Bronchial epithelial cell (primary cell): ENCODE data around the gene PLIN4. TPM values are rescaled to one million over a fixed set of nuclear protein-coding genes. Genes with fewer than 3 reads are reported as not detected.
A peak's percentile ranks its signal among the peaks of the same experiment; 100 is the strongest.
"Not testable (repeated sequence)": the region's sequence is repeated elsewhere in the genome, so short reads cannot be mapped to it uniquely, and the experiment has no call there.

Experiments used
- DNase-seq: peaks from one replicate; pipeline ENCODE4 v3.0.0-alpha.2; 2010; ENCODE audit warnings: low read depth
- FAIRE-seq: peaks from 2 replicates; lab custom pipeline; 2011; peaks lifted over from hg19 to GRCh38; lab: Jason Lieb, UNC
- H3K27me3 ChIP-seq: 2 replicates; pipeline ENCODE4 v1.5.1; 2011; ENCODE audit warnings: low read length; ENCODE audit not compliant: control insufficient read depth, insufficient read depth
- H3K36me3 ChIP-seq: 2 replicates; pipeline ENCODE4 v1.5.1; 2011; ENCODE audit warnings: low read length; ENCODE audit not compliant: control insufficient read depth, insufficient read depth
- H3K4me3 ChIP-seq: 2 replicates; pipeline ENCODE4 v1.5.1; 2011; ENCODE audit warnings: mild to moderate bottlenecking, low read depth, low read length, control low read depth
- total RNA-seq: library from RNA; depleted of rRNA; stranded (reverse); fragments of >200 nt; gene quantifications from 2 replicates; pipeline ENCODE4 v1.2.1, GENCODE V29; 2014
- TF ChIP-seq, protein P1 (sequence below): IDR thresholded peaks from 2 replicates; pipeline ENCODE4 v1.5.1; 2011; ENCODE audit warnings: mild to moderate bottlenecking, moderate library complexity, low read length, control low read depth, inconsistent platforms; ENCODE audit not compliant: insufficient read depth, severe bottlenecking

Gene PLIN4
- total RNA-seq, 1 donor from 2014 or later = 4.7 TPM

DNA sequence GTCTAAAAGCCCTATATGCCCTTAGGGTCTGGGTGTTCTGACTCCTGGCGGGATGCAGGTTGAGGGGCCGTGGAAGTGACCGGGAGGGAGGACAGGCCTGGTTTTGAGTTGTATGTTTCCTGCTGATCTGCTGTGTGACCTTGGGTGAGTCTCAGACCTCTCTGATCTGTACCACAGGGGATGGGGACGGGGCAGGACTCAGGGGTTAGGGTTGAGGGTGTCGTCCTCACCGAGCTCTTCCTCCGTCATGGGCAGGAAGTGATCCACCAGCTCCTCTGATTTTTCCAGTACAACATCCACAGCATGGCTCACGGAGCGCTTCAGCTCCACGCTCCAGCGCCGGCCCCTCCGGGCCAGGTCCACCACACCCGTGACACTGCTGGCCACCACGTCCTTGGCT lies 10.6 kb upstream of the PLIN4 start:
- Histone ChIP-seq H3K27me3 (no peaks in the 10 kb centered on the region), H3K4me3 (no peak overlapping the region), H3K36me3 (no peaks in the 10 kb centered on the region)
- no peak for FAIRE-seq
- TF ChIP-seq, protein P1, sequence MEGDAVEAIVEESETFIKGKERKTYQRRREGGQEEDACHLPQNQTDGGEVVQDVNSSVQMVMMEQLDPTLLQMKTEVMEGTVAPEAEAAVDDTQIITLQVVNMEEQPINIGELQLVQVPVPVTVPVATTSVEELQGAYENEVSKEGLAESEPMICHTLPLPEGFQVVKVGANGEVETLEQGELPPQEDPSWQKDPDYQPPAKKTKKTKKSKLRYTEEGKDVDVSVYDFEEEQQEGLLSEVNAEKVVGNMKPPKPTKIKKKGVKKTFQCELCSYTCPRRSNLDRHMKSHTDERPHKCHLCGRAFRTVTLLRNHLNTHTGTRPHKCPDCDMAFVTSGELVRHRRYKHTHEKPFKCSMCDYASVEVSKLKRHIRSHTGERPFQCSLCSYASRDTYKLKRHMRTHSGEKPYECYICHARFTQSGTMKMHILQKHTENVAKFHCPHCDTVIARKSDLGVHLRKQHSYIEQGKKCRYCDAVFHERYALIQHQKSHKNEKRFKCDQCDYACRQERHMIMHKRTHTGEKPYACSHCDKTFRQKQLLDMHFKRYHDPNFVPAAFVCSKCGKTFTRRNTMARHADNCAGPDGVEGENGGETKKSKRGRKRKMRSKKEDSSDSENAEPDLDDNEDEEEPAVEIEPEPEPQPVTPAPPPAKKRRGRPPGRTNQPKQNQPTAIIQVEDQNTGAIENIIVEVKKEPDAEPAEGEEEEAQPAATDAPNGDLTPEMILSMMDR = no peak
- DNase-seq = no peak

DNA sequence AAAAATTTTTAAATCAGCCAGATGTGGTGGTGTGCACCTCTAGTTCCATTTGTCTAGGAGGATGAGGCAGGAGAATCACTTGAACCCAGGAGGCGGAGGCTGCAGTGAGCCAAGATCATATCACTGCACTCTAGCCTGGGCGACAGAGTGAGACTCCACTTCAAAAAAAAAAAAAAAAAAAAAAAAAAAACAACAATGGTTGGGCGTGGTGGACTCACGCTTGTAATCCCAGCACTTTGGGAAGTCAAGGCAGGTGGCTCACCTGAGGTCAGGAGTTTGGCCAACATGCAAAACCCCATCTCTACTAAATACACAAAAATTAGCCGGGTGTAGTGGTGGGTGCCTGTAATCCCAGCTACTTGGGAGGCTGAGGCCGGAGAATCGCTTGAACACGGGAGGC lies 9.1 kb upstream of the PLIN4 start:
- not testable (repeated sequence) for H3K36me3 ChIP-seq, H3K4me3 ChIP-seq, H3K27me3 ChIP-seq, DNase-seq, FAIRE-seq

DNA sequence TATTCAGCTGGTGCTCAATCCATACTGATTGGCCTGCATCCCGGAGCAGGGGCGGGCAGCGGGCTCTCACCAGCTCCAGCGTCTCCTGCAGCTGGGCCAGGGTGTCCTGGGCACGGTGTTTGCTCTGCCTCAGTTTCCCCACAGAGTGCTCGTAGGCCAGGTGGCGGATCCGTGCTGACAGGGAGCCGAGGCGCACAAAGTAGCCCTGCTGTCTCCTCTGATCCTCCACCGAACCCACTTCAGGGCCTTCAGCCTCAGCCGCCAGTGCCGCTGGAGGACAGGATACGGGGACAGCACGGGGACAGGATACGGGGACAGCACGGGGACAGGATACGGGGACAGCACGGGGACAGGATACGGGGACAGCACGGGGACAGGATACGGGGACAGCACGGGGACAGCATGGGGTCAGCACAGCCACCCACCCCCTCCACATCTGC lies 7.3 kb upstream of the PLIN4 start:
- H3K27me3 ChIP-seq = no peaks in the 10 kb centered on the region
- H3K36me3 ChIP-seq = no peaks in the 10 kb centered on the region
- TF ChIP-seq, protein P1 = no peak
- FAIRE-seq (no peak), DNase-seq (no peak)
- H3K4me3 ChIP-seq = no peak overlapping the region

DNA sequence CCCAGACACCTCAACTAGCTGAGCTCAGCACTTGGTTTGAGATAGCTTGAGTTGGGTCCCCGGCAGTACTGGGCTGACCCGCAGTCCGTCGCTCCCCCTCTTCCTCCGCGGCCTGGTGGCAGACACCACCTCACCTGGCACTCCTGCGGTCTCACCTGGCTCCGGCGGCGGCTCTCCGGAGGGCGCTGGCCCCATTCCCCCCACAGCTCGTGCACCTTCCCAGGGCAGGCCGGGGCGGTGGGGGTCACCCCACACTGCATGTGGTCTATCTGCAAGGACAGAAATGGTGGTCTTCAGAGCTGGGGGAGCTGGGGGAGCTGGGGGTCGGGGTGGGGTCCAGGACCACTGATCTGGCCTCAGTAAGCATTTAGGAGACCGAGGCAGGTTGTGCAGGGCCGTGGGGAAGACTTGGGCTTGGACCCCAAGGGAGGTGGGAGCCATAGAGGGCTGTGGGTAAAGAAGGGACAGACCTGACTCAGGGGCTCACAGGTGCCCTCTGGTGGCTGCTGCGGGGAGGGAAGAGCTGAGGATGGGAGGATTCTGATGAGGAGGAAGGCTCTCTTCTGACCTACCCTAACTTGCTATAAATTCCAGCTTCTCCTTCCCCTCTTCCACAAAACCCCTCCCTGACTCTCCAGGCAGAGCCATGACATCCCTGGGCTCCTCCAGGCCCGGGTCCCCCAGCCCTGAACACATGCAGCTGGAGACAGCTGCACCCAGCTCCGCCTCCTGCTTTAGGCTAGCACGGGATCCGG lies 6.7 kb upstream of the PLIN4 start:
- FAIRE-seq (no peak), DNase-seq (peak; percentile 12)
- Histone ChIP-seq H3K36me3 (no peaks in the 10 kb centered on the region), H3K4me3 (no peak overlapping the region), H3K27me3 (no peaks in the 10 kb centered on the region)
- TF ChIP-seq, protein P1 = peak; percentile 94

DNA sequence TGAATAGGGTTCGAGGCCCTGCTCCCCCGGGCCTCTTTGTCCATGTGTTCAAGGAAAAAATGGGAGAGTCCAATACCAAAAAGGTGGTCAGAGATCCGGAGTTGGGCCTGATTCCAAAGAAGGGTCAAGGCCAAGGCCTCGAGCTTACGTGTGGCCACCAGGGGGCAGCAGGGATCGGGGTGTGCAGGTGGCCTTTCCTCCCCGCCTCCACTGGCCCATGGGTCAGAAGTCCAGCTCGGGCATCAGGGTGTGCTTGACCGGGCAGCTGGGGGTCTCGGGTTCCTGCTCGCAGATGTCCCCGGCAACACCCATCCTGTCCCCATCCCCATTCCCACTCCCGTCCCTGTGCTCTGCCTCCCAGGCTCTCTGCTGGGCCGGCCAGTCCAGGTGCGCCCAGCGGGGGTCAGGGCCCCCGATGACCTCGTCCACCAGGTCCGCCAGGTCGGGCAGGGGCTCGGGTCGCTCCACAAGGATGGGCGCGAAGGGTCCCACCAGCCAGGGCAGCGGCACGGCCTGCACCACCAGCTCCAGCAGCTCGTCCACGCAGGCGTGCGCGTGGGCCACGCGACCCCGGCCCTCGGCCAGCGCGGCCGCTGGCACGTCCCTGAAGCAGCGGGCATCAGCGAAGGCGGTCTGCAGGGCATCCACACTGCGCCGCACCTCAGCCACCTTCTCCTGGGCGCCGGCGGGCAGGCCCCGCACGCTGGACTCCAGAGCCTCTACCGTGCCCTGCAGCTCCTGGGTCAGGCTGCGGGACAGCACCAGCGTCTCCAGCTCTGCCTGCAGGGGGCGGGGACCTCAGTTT lies 5.2 kb upstream of the PLIN4 start:
- FAIRE-seq (no peak), DNase-seq (no peak)
- no peaks in the 10 kb centered on the region for H3K36me3 ChIP-seq
- H3K27me3 ChIP-seq = no peaks in the 10 kb centered on the region
- TF ChIP-seq, protein P1 = peak; percentile 85
- no peak overlapping the region for H3K4me3 ChIP-seq

DNA sequence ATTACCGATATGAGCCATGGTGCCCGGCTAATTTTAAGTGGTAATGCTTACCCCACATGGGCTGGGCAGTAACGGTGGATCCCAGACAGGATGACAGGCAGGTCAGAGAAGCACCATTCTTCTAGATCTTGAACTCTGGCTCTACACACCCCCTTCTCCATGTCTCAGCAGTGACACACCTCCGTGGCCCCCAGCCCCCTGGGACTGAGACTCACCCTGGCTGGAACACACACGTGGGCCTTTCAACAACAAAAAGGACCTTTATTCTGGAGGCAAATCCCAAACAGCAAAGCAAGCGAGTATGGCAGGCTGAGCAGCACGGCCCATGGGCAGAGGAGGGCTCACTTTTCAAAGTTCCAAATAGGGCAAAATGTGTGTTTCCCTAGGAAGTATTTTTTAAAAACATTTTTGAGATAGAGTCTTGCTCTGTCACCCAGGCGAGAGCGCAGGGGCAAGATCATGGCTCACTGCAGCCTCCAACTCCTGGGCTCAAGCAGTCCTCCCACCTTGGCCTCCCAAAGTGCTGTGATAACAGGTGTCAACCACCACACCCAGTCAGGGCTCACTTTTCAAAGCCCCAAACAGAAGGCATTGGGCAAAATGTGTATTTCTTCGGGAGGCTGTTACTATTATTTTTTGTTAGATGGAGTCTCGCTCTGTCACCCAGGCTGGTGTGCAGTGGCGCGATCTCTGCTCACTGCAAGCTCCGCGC lies 4.2 kb upstream of the PLIN4 start:
- TF ChIP-seq, protein P1 = no peak
- DNase-seq (no peak), FAIRE-seq (no peak)
- no peak overlapping the region for H3K4me3 ChIP-seq
- H3K36me3 ChIP-seq = no peaks in the 10 kb centered on the region
- H3K27me3 ChIP-seq = no peaks in the 10 kb centered on the region
